Endothelial cell of umbilical vein (primary cell): ENCODE data around the gene PNKD.

Source experiments
- CTCF ChIP-seq, 2 donors: IDR thresholded peaks; 1 replicate in 1 of 2; 2 replicates in 1 of 2; pipeline ENCODE4 v1.5.1; 2011; ENCODE audit warnings: low read length in 2 of 2, mild to moderate bottlenecking in 2 of 2, moderate library complexity in 2 of 2, control low read depth in 1 of 2, inconsistent platforms in 1 of 2, low read depth in 1 of 2; ENCODE audit not compliant: insufficient read depth in 1 of 2; ENCODE audit errors: extremely low read depth in 1 of 2
- EZH2 ChIP-seq: IDR thresholded peaks from 2 replicates; pipeline ENCODE4 v1.6.1; 2012; ENCODE audit warnings: borderline replicate concordance, low read depth, mild to moderate bottlenecking, moderate library complexity, low read length, inconsistent platforms; ENCODE audit not compliant: severe bottlenecking
- POLR2A ChIP-seq: IDR thresholded peaks from 2 replicates; pipeline ENCODE4 v1.6.1; 2012; ENCODE audit warnings: low read depth, mild to moderate bottlenecking, control low read depth, low read length
- POLR2AphosphoS5 ChIP-seq: IDR thresholded peaks from 2 replicates; pipeline ENCODE4 v1.6.1; 2012; ENCODE audit warnings: low read depth, mild to moderate bottlenecking, control low read depth, low read length, moderate library complexity; ENCODE audit not compliant: insufficient read depth
- TF ChIP-seq, protein P1 (sequence below): IDR thresholded peaks from 2 replicates; pipeline ENCODE4 v1.6.1; 2011; ENCODE audit not compliant: insufficient read depth, insufficient read length

GRCh38 chr2:218281449-218281848 is 11.1 kb downstream of the PNKD start:
- no peak for TF ChIP-seq CTCF (IDR thresholded peaks at IDR 0.05; ENCODE audit: extremely low read depth in 1 of 2, insufficient read depth in 1 of 2, low read depth in 1 of 2, low read length in 2 of 2)
- no peak for TF ChIP-seq EZH2
- TF ChIP-seq POLR2A, result no peak
- no peak for TF ChIP-seq POLR2AphosphoS5
- TF ChIP-seq, protein P1, sequence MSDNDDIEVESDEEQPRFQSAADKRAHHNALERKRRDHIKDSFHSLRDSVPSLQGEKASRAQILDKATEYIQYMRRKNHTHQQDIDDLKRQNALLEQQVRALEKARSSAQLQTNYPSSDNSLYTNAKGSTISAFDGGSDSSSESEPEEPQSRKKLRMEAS, result no peak
